Measurements from ENCODE around the gene CHTOP.

GRCh38 chr1:153588482-153588881, 45.4 kb upstream of the CHTOP start:
- TF ChIP-seq CTCF (IDR thresholded peaks at IDR 0.05), result no peak
- no peak for TF ChIP-seq ZFX (IDR thresholded peaks at IDR 0.05; ENCODE audit: borderline replicate concordance)

All from 22Rv1 (cell line).